H1 (cell line): ENCODE results near the gene UBE2Q2. TPM values are rescaled to one million over a fixed set of nuclear protein-coding genes. Genes with fewer than 3 reads are reported as not detected.

ENCODE experiments used
- BCL11A ChIP-seq, 2 experiments: IDR thresholded peaks; one replicate each; pipeline ENCODE4 v1.6.1; 2011; ENCODE audit warnings: low read depth in 2 of 2, low read length in 2 of 2, mild to moderate bottlenecking in 2 of 2
- CHD2 ChIP-seq: IDR thresholded peaks from 2 replicates; pipeline ENCODE4 v1.6.1; 2012; ENCODE audit warnings: low read length, improper control_type of control experiment
- CHD7 ChIP-seq: fragments of 300-600 bp; sonication (generic); IDR thresholded peaks from 2 replicates; pipeline ENCODE4 v1.7.1; 2012; ENCODE audit warnings: low read length, moderate library complexity, mild to moderate bottlenecking, inconsistent platforms; ENCODE audit not compliant: insufficient replicate concordance
- TCF12 ChIP-seq: IDR thresholded peaks from 2 replicates; pipeline ENCODE4 v1.6.1; 2011; ENCODE audit warnings: low read depth, mild to moderate bottlenecking, low read length
- polyA plus RNA-seq, 7 experiments: library from polyadenylated mRNA; depleted of rRNA in 3 of 7; stranded (reverse) in 5 of 7; unstranded in 2 of 7; fragments of >200 nt in 5 of 7; fragments of 200-250 nt in 2 of 7; gene quantifications; 1 replicate in 5 of 7; 2 replicates in 1 of 7; 4 replicates in 1 of 7; pipeline versions ENCODE4 v1.2.1 to v1.2.3, GENCODE V29; 2011 to 2013; ENCODE audit warnings: missing spikeins in 2 of 7, mixed read lengths in 2 of 7
- total RNA-seq: library from RNA; stranded (reverse); fragmentation: NEBNext Ultra II Directional; extraction: Animal tissue kit (Norgen Biotek cat#: 25700); gene quantifications from 2 replicates; pipeline ENCODE4 v1.2.1, GENCODE V29; 2021

Gene UBE2Q2
- total and polyA plus RNA-seq, 2 of the 8 experiments (the other 6 are each of a cell fraction or from before 2014, with no cell fraction given): 10.1 to 22.7 TPM

GRCh38 chr15:75947092-75947491 is 103.8 kb downstream of the UBE2Q2 start (continued):
- TF ChIP-seq CHD7 (no peak), CHD2 (no peak), BCL11A (IDR thresholded peaks at IDR 0.05; ENCODE audit: low read depth in 2 of 2, low read length in 2 of 2) (no peak), TCF12 (no peak)
